ENCODE data around the gene HTRA1. TPM values are rescaled to one million over a fixed set of nuclear protein-coding genes. Genes with fewer than 3 reads are reported as not detected.
A peak's percentile ranks its signal among the peaks of the same experiment; 100 is the strongest.

The HTRA1 gene
- total and polyA plus RNA-seq, 10 donors: 18.3 to 63.7 (median 35.3) TPM

GRCh38 chr10:122461729-122462532, 578 bp downstream of the HTRA1 start:
- H3K27ac ChIP-seq: peak overlapping the region in 6 of 8 donors; percentile 34 to 71 (median 60)
- H3K4me3 ChIP-seq: peak overlapping the region; percentile 26 to 73 (median 49)
- WGBS, 5 donors: 1 to 8% (median 1%) methylated on average over 9 to 95 of the region's 95 CpGs
- no peaks in the 10 kb centered on the region for H3K36me3 ChIP-seq
- H3K27me3 ChIP-seq (replicated peaks in 1 of 7): peaks cover 0 to 93% (median 49%) of the 10 kb centered on the region in 7 donors
- H3K4me1 ChIP-seq: peaks cover 5 to 35% (median 28%) of the 10 kb centered on the region in 6 donors
- TF ChIP-seq POLR2A (IDR thresholded peaks at IDR 0.05) (no peak), POLR2AphosphoS5 (IDR thresholded peaks at IDR 0.05) (no peak), CTCF (IDR thresholded peaks at IDR 0.05 in 8 of 11, conservative IDR thresholded peaks at IDR 0.05 in 3 of 11) (no peak)
- DNase-seq: no peak
- intact Hi-C loops (cut with DNase I; ENCODE audit: low total_unique reads): no loop called here
- H3K9me3 ChIP-seq: no peaks in the 10 kb centered on the region

- Histone ChIP-seq H3K36me3 (no peaks in the 10 kb centered on the region), H3K27ac (peak overlapping the region in 6 of 8 donors; percentile 34 to 71 (median 60)), H3K4me3 (peak overlapping the region; percentile 26 to 73 (median 49)), H3K4me1 (peaks cover 5 to 35% (median 28%) of the 10 kb centered on the region in 6 donors), H3K27me3 (replicated peaks in 1 of 7) (peaks cover 0 to 90% (median 49%) of the 10 kb centered on the region in 7 donors), H3K9me3 (no peaks in the 10 kb centered on the region)
- intact Hi-C loops (cut with DNase I; ENCODE audit: low total_unique reads): no loop called here
- DNase-seq: no peak
- whole genome bisulfite sequencing, 5 donors: 15 to 31% (median 24%) methylated on average over 47 of the region's 47 CpGs
- TF ChIP-seq CTCF (IDR thresholded peaks at IDR 0.05 in 8 of 11, conservative IDR thresholded peaks at IDR 0.05 in 3 of 11): no peak
- TF ChIP-seq POLR2AphosphoS5 (IDR thresholded peaks at IDR 0.05): no peak
- no peak for TF ChIP-seq POLR2A (IDR thresholded peaks at IDR 0.05)
These were observed 1.4 kb downstream of the HTRA1 start for GRCh38 chr10:122462533-122463465.

- DNase-seq: no peak
- Histone ChIP-seq H3K4me1 (peaks cover 5 to 41% (median 28%) of the 10 kb centered on the region in 6 donors), H3K4me3 (peak overlapping the region in 3 of 8 donors; percentile 48 to 73 (median 59)), H3K27ac (no peak overlapping the region), H3K9me3 (no peaks in the 10 kb centered on the region), H3K27me3 (replicated peaks in 1 of 7) (peaks cover 0 to 85% (median 44%) of the 10 kb centered on the region in 7 donors), H3K36me3 (no peaks in the 10 kb centered on the region)
- intact Hi-C loops (cut with DNase I; ENCODE audit: low total_unique reads): no loop called here
- 73 to 79% (median 76%) methylated on average over 17 of the region's 17 CpGs for WGBS, 5 donors
- TF ChIP-seq CTCF (IDR thresholded peaks at IDR 0.05 in 8 of 11, conservative IDR thresholded peaks at IDR 0.05 in 3 of 11): no peak
- no peak for TF ChIP-seq POLR2AphosphoS5 (IDR thresholded peaks at IDR 0.05)
- no peak for TF ChIP-seq POLR2A (IDR thresholded peaks at IDR 0.05)
These were observed 2.3 kb downstream of the HTRA1 start for GRCh38 chr10:122463466-122464249.
